ENCODE results near the gene SCUBE1.
A peak's percentile ranks its signal among the peaks of the same experiment; 100 is the strongest.

Gene SCUBE1

GRCh38 chr22:43187171-43188099, 155.7 kb downstream of the SCUBE1 start:
- peak; percentile 97 for DNase-seq

GRCh38 chr22:43186272-43187170, 156.7 kb downstream of the SCUBE1 start, which contains the start of gene TTLL12:
Gene TTLL12 (minus strand): TSS chr22:43187134. CDS start chr22:43187069, 65 bp downstream.
- DNase-seq: peak; percentile 63

GRCh38 chr22:43185860-43186261, 157.3 kb downstream of the SCUBE1 start:
- no peak for DNase-seq

- DNase-seq: no peak
Measured at GRCh38 chr22:43183496-43184277, 159.5 kb downstream of the SCUBE1 start.

- no peak for DNase-seq
Measured at GRCh38 chr22:43182726-43183125, 160.4 kb downstream of the SCUBE1 start.

GRCh38 chr22:43182118-43182517, 161.1 kb downstream of the SCUBE1 start:
- DNase-seq: no peak

GRCh38 chr22:43181321-43182076, 161.7 kb downstream of the SCUBE1 start:
- DNase-seq: no peak

GRCh38 chr22:43180670-43181069, 162.5 kb downstream of the SCUBE1 start:
- no peak for DNase-seq

GRCh38 chr22:43179911-43180195, 163.3 kb downstream of the SCUBE1 start:
- no peak for DNase-seq

GRCh38 chr22:43179146-43179910, 163.8 kb downstream of the SCUBE1 start:
- DNase-seq: no peak

- no peak for DNase-seq
Measured at GRCh38 chr22:43177479-43177878, 165.7 kb downstream of the SCUBE1 start.

GRCh38 chr22:43176090-43176489, 167.1 kb downstream of the SCUBE1 start:
- no peak for DNase-seq

GRCh38 chr22:43174941-43175531, 168.1 kb downstream of the SCUBE1 start:
- no peak for DNase-seq

- no peak for DNase-seq
Measured at GRCh38 chr22:43173976-43174720, 169.0 kb downstream of the SCUBE1 start.

GRCh38 chr22:43173566-43173965, 169.6 kb downstream of the SCUBE1 start:
- no peak for DNase-seq

- DNase-seq: no peak
Measured at GRCh38 chr22:43172191-43172590, 171.0 kb downstream of the SCUBE1 start.

- DNase-seq: no peak
Measured at GRCh38 chr22:43171607-43172006, 171.6 kb downstream of the SCUBE1 start.

GRCh38 chr22:43171019-43171491, 172.1 kb downstream of the SCUBE1 start:
- DNase-seq: no peak

GRCh38 chr22:43170131-43170480, 173.1 kb downstream of the SCUBE1 start:
- DNase-seq: no peak
